K562 (cell line): ENCODE data around the gene ZNF30. TPM values are rescaled to one million over a fixed set of nuclear protein-coding genes. Genes with fewer than 3 reads are reported as not detected.

Source experiments
- ATAC-seq: fragments of 200-7000 bp; cut with Tn5 transposase; 3 replicates; pipeline ENCODE4 v1.9.1; 2020; ENCODE audit warnings: moderate library complexity
- BruUV-seq: library from RNA; stranded (reverse); fragments of 400-500 nt; replicated peaks from 2 replicates; lab custom pipeline; 2021; lab: Mats Ljungman, UMichigan
- CTCF ChIA-PET: fragments of 300-600 bp; formaldehyde crosslinking; extraction: SDS; loops from one replicate; lab custom pipeline; 2021; ENCODE audit warnings: low intra/inter-chr PET ratio; lab: Yijun Ruan, JAX
- POLR2A ChIA-PET: fragments of 300-600, 350-650 bp; sonication (Branson Sonifier 250); formaldehyde crosslinking; extraction: SDS; loops from one replicate; lab custom pipeline; 2021; ENCODE audit warnings: antibody characterized with exemption, inconsistent platforms; lab: Yijun Ruan, JAX
- DNase-seq, 4 experiments: peaks; one replicate each; pipeline versions ENCODE4 v3.0.0 to v3.0.0-alpha.2; 2011 to 2018; ENCODE audit warnings: low spot score in 3 of 4, mixed read lengths in 3 of 4; ENCODE audit errors: extremely low read depth in 1 of 4
- FAIRE-seq: peaks from 2 replicates; lab custom pipeline; 2011; peaks lifted over from hg19 to GRCh38; lab: Jason Lieb, UNC
- H2AFZ ChIP-seq: 2 replicates; pipeline ENCODE4 v1.6.0; 2011; ENCODE audit warnings: low read depth, low read length, control low read depth, inconsistent platforms
- H3K27ac ChIP-seq: fragments of 200-600 bp; 3 replicates; pipeline ENCODE4 v1.8.0; 2011; ENCODE audit warnings: low read depth, mild to moderate bottlenecking, control low read depth, inconsistent platforms, low read length, moderate library complexity, mixed read lengths; ENCODE audit errors: extremely low read depth
- H3K27me3 ChIP-seq, 2 experiments: fragments of 300-600 bp in 1 of 2; 2 replicates in 1 of 2; 3 replicates in 1 of 2; pipeline versions ENCODE4 v1.6.0 to v1.8.0; 2011; ENCODE audit warnings: inconsistent platforms in 2 of 2, low read length in 2 of 2, mild to moderate bottlenecking in 1 of 2, mixed read lengths in 1 of 2, moderate library complexity in 1 of 2; ENCODE audit not compliant: control insufficient read depth in 2 of 2, insufficient read depth in 2 of 2
- H3K36me3 ChIP-seq: fragments of 300-600 bp; 3 replicates; pipeline ENCODE4 v1.8.0; 2011; ENCODE audit warnings: mild to moderate bottlenecking, low read length, inconsistent platforms; ENCODE audit not compliant: control insufficient read depth, insufficient read depth
- H3K4me1 ChIP-seq, 2 experiments: fragments of 200-600 bp in 1 of 2; replicated peaks in 1 of 2; 2 replicates in 1 of 2; 3 replicates in 1 of 2; pipeline versions ENCODE4 v1.5.1 to v1.8.0; 2011; ENCODE audit warnings: inconsistent platforms in 2 of 2, low read length in 2 of 2, mild to moderate bottlenecking in 1 of 2, mixed read lengths in 1 of 2, moderate library complexity in 1 of 2; ENCODE audit not compliant: control insufficient read depth in 2 of 2, insufficient read depth in 2 of 2
- H3K4me2 ChIP-seq: 2 replicates; pipeline ENCODE4 v1.6.1; 2011; ENCODE audit warnings: low read length, control low read depth, inconsistent platforms, mixed read lengths; ENCODE audit not compliant: insufficient read depth
- H3K4me3 ChIP-seq: fragments of 200-600 bp; sonication (generic), shearing (Covaris generic); 2 replicates; pipeline ENCODE4 v1.5.1; 2016; ENCODE audit warnings: control low read depth, inconsistent platforms
- H3K79me2 ChIP-seq: fragments of 200-600 bp; 3 replicates; pipeline ENCODE4 v1.8.0; 2011; ENCODE audit warnings: low read length, inconsistent platforms; ENCODE audit not compliant: control insufficient read depth, insufficient read depth
- H3K9ac ChIP-seq, 2 experiments: 2 replicates each; pipeline versions ENCODE4 v1.6.0 to v1.6.1; 2011; ENCODE audit warnings: low read depth in 2 of 2, low read length in 2 of 2, control low read depth in 1 of 2, inconsistent platforms in 1 of 2, mild to moderate bottlenecking in 1 of 2, mixed read lengths in 1 of 2; ENCODE audit not compliant: insufficient read depth in 1 of 2
- H3K9me1 ChIP-seq: one replicate; pipeline ENCODE4 v1.6.0; 2011; ENCODE audit warnings: inconsistent platforms, mild to moderate bottlenecking, low read length, moderate library complexity; ENCODE audit not compliant: control insufficient read depth, insufficient read depth
- H3K9me3 ChIP-seq: replicated peaks from 2 replicates; pipeline ENCODE4 v1.5.1; 2011; ENCODE audit warnings: low read depth, low read length, inconsistent platforms; ENCODE audit not compliant: control insufficient read depth, insufficient read depth
- H4K20me1 ChIP-seq: replicated peaks from 2 replicates; pipeline ENCODE4 v1.6.1; 2011; ENCODE audit warnings: low read length, inconsistent platforms, mixed read lengths; ENCODE audit not compliant: control insufficient read depth, insufficient read depth
- MEF2A ChIP-seq: IDR thresholded peaks from 2 replicates; pipeline ENCODE4 v1.6.1; 2011; ENCODE audit warnings: low read depth, mild to moderate bottlenecking, low read length, moderate library complexity; ENCODE audit not compliant: control insufficient read depth
- NEUROD1 ChIP-seq: fragments of 150-350 bp; IDR thresholded peaks from 2 replicates; pipeline ENCODE4 v1.6.1; 2014; ENCODE audit warnings: borderline replicate concordance, low read length, low read depth; ENCODE audit not compliant: partially characterized antibody
- PHB ChIP-seq: fragments of 250-450 bp; sonication (Bioruptor Pico); IDR thresholded peaks from 2 replicates; pipeline ENCODE4 v1.5.0; 2021
- RBM34 ChIP-seq: fragments of 200-400 bp; formaldehyde crosslinking; IDR thresholded peaks from 2 replicates; pipeline ENCODE4 v1.6.1; 2018; ENCODE audit warnings: low read length, borderline replicate concordance; ENCODE audit not compliant: insufficient read depth
- SETDB1 ChIP-seq: IDR thresholded peaks from one replicate; pipeline ENCODE4 v1.6.1; 2012; ENCODE audit warnings: low read length, control low read depth, inconsistent platforms
- SRSF1 ChIP-seq: fragments of 200-400 bp; formaldehyde crosslinking; IDR thresholded peaks from 2 replicates; pipeline ENCODE4 v1.6.1; 2017; ENCODE audit warnings: mild to moderate bottlenecking, low read depth, low read length, moderate library complexity
- ZKSCAN3 ChIP-seq: fragments of 250-450 bp; sonication (Bioruptor Pico); IDR thresholded peaks from 2 replicates; pipeline ENCODE4 v1.4.0; 2020
- WGBS: fragments of 100-300 bp; shearing (Covaris generic); methylation state at CpG from one replicate; pipeline ENCODE4 v1.1.6; 2016; ENCODE audit warnings: low coverage, mixed read lengths; ENCODE audit not compliant: insufficient coverage; ENCODE audit errors: missing lambda C conversion rate; 5-methylcytosine and 5-hydroxymethylcytosine counted together
- in situ Hi-C: fragments of 300-500 bp; cut with MboI; formaldehyde crosslinking; loops from 4 replicates; pipeline ENCODE4 v1.15.0; 2018; ENCODE audit warnings: inconsistent platforms, mixed read lengths
- intact Hi-C: fragments of 100-400 bp; cut with micrococcal nuclease; formaldehyde crosslinking; loops from 2 replicates; pipeline ENCODE4 v1.14.2; 2022
- polyA plus RNA-seq, 8 experiments: library from polyadenylated mRNA; depleted of rRNA in 4 of 8; stranded (reverse) in 5 of 8; unstranded in 3 of 8; fragments of >200 nt; fragmentation: Nextera tagmentation in 2 of 8; fragmentation: Illumina TruSeq in 1 of 8; extraction: Ambion mirVana in 2 of 8; extraction: Trizol in 1 of 8; gene quantifications; 2 replicates each; pipeline versions ENCODE4 v1.2.1 to v1.2.3, GENCODE V29; 2011 to 2014; ENCODE audit warnings: inconsistent platforms in 1 of 8, missing spikeins in 1 of 8
- total RNA-seq, 7 experiments: library from RNA; depleted of rRNA in 6 of 7; stranded (reverse); fragments of >200 nt in 6 of 7; fragmentation: Illumina TruSeq in 2 of 7; extraction: Trizol in 2 of 7; gene quantifications; 2 replicates each; pipeline versions ENCODE4 v1.2.1 to v1.2.3, GENCODE V29; 2011 to 2021; ENCODE audit warnings: low replicate concordance in 1 of 7
- TF ChIP-seq, protein P1 (sequence below): fragments of 250-450 bp; sonication (Bioruptor Pico); IDR thresholded peaks from 2 replicates; pipeline ENCODE4 v1.5.0; 2021

Gene ZNF30
- total and polyA plus RNA-seq, 9 of the 15 experiments (the other 6 are each of a cell fraction or from before 2014, with no cell fraction given): 7.3 to 13.4 (median 10.6) TPM

DNA sequence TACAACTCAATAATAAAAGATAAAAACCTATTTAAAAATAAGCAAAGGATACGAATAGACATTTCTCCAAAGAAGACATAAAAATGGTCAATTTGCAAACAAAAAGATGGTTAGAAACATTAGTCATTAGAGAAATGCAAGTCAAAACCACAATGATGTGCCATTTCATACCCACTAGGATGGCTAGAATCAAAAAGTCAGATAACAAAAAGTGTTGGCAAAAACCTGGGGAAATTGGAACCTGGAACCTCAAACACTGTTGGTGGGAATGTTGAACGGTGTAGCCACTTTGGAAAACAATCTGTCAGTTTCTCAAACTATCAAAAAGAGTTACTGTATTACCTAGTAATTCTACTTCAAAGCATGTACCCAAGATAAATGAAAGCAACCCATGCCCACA, 26.5 kb upstream of the ZNF30 start:
- in situ Hi-C loops: no loop called here
- intact Hi-C loops: no loop called here
- H3K36me3 ChIP-seq: no peaks in the 10 kb centered on the region
- no peak overlapping the region for H2AFZ ChIP-seq
- H3K79me2 ChIP-seq: no peaks in the 10 kb centered on the region
- no peaks in the 10 kb centered on the region for H3K9me1 ChIP-seq
- no peak overlapping the region for H3K4me2 ChIP-seq
- H4K20me1 ChIP-seq: no peaks in the 10 kb centered on the region
- WGBS: 13% methylated on average over 2 of the region's 2 CpGs
- BruUV-seq: no TSS peak
- TF ChIP-seq SRSF1 (no peak), SETDB1 (no peak), ZKSCAN3 (CRISPR knock-in tag) (no peak), RBM34 (no peak), PHB (CRISPR knock-in tag) (no peak), MEF2A (no peak), NEUROD1 (no peak)
- TF ChIP-seq, protein P1, sequence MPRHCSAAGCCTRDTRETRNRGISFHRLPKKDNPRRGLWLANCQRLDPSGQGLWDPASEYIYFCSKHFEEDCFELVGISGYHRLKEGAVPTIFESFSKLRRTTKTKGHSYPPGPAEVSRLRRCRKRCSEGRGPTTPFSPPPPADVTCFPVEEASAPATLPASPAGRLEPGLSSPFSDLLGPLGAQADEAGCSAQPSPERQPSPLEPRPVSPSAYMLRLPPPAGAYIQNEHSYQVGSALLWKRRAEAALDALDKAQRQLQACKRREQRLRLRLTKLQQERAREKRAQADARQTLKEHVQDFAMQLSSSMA (CRISPR knock-in tag): no peak
- POLR2A ChIA-PET: no interaction called here
- H3K27me3 ChIP-seq: 0 out of 5 replicates have a peak, but pooled peaks cover 0 to 4% of the 10 kb centered on the region in 2 experiments
- H3K9ac ChIP-seq: no peak overlapping the region
- FAIRE-seq (no peak), ATAC-seq (no peak), DNase-seq (no peak)
- no peak overlapping the region for H3K4me3 ChIP-seq
- H3K27ac ChIP-seq: no peak overlapping the region
- H3K9me3 ChIP-seq: no peaks in the 10 kb centered on the region; the same call in 1 of the 2 replicates
- CTCF ChIA-PET: no interaction called here
- peaks cover 0 to 8% of the 10 kb centered on the region in 2 experiments; a peak in 1 of 5 replicates for H3K4me1 ChIP-seq
